SJCRH30 (cell line): Measurements from ENCODE around the gene CHST11. TPM values are rescaled to one million over a fixed set of nuclear protein-coding genes. Genes with fewer than 3 reads are reported as not detected.

Source experiments
- DNase-seq, 2 experiments: peaks; one replicate each; pipeline ENCODE4 v3.0.0-alpha.2; 2015 to 2020
- H3K27ac ChIP-seq: fragments of 250-450 bp; sonication (Bioruptor Pico); 2 replicates; pipeline ENCODE4 v1.5.1; 2020; ENCODE audit warnings: mild to moderate bottlenecking, moderate library complexity
- H3K27me3 ChIP-seq: fragments of 250-450 bp; sonication (Bioruptor Pico); 2 replicates; pipeline ENCODE4 v1.5.1; 2020; ENCODE audit warnings: mild to moderate bottlenecking, moderate library complexity
- H3K36me3 ChIP-seq: fragments of 250-450 bp; sonication (Bioruptor Pico); 2 replicates; pipeline ENCODE4 v1.5.1; 2020; ENCODE audit warnings: mild to moderate bottlenecking, moderate library complexity
- H3K4me1 ChIP-seq: fragments of 250-450 bp; sonication (Bioruptor Pico); 2 replicates; pipeline ENCODE4 v1.5.1; 2020; ENCODE audit warnings: mild to moderate bottlenecking, moderate library complexity
- H3K4me3 ChIP-seq: fragments of 250-450 bp; sonication (Bioruptor Pico); 2 replicates; pipeline ENCODE4 v1.5.1; 2020; ENCODE audit warnings: mild to moderate bottlenecking, moderate library complexity
- H3K9me3 ChIP-seq: fragments of 250-450 bp; sonication (Bioruptor Pico); replicated peaks from 2 replicates; pipeline ENCODE4 v1.5.1; 2020; ENCODE audit warnings: mild to moderate bottlenecking, moderate library complexity
- total RNA-seq: library from RNA; depleted of rRNA; stranded (reverse); fragments of >200 nt; shearing (Covaris generic); gene quantifications from 2 replicates; pipeline ENCODE4 v1.2.3, GENCODE V29; 2014

CHST11 gene
- total RNA-seq, 1 experiment from 2014 or later, result 37.0 TPM

DNA sequence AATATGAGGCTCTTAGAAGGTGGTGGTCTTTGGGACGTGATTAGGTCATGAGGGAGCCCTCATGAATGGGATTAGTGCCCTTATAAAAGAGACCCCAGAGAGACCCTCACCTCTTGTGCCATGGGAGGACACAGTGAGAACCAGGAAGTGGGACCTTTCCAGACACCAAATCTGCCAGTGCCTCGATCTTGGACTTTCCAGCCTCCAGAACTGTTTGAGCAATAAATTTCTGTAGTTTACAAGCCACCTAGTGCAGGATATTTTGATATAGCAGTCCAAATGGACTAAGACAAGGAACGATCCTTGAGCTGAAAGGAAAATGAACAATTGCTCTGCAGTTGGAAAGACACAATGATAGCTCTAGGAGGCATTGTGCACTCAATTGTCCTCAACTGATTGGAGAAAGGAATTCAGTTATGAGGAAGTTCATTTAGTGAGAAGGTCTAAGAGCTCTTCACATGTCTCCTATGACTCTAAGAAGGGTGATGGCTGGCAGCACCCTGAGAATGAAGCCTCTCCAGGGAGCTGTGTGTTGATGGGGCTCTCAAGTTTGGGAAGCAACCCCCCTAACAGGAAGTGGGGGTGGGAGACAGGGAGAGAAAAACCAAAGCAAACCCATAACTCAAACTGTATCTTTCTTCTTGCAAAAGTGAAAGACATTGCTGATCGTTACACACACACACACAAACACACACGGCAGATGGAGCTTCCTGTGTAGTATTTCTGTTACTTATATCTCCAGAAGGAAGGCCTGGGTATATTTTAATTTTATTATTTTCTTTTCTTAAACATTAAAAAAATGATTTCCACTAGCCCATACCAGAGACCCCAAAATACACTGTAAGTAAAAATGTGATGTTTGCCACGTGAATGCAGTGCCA, 21.0 kb downstream of the CHST11 start:
- H3K27me3 ChIP-seq, result no peaks in the 10 kb centered on the region
- H3K36me3 ChIP-seq, result 0 out of 2 replicates have a peak, but pooled peaks cover 2% of the 10 kb centered on the region
- H3K4me3 ChIP-seq, result no peak overlapping the region
- H3K9me3 ChIP-seq, result no peaks in the 10 kb centered on the region
- DNase-seq, result peak in 1 of 2 experiments; percentile 41
- H3K27ac ChIP-seq, result peak overlapping the region; percentile 97
- peaks cover 47% of the 10 kb centered on the region for H3K4me1 ChIP-seq

DNA sequence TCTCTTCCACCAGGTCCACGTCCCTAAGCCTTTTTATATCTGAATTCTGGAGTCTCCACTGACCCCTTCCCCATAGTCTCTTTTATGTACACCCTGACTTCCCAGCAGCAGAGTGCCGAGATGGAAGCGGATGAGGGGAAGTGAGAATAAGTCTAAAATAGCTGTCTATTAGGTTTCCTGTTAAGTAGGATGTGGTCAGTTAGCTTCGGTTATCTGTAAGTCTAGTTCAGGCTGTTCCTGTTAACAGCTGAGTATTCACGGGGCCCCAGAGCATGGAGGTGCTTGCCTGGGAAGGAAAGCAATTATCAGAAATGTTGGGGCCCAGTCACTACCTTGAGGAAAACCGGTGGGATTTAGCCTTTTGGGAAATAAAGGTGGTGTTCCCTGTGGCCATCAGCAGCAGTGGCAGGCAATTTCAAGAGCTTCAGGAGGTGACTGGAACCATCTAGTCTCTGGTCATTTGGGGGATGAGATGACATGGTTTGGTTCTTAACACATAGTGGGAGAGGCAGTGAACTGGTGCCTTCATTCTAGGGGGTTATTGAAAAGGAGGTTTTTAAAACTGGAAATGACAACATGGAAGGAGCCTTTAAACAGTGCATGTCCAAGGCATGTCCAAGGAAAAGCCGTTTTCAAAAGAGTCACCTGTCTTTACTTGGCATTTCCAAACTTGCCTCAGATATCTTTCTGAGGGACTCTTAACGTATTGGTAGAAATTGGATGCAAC, 21.8 kb downstream of the CHST11 start:
- H3K4me1 ChIP-seq, result peaks cover 41% of the 10 kb centered on the region
- 0 out of 2 replicates have a peak, but pooled peaks cover 2% of the 10 kb centered on the region for H3K36me3 ChIP-seq
- H3K9me3 ChIP-seq, result no peaks in the 10 kb centered on the region
- peak; percentile 81 to 92 for DNase-seq
- no peak overlapping the region for H3K4me3 ChIP-seq
- H3K27me3 ChIP-seq, result no peaks in the 10 kb centered on the region
- peak overlapping the region; percentile 97 for H3K27ac ChIP-seq

- Histone ChIP-seq H3K27me3 (no peaks in the 10 kb centered on the region), H3K27ac (peak overlapping the region; percentile 97), H3K4me1 (peaks cover 34% of the 10 kb centered on the region), H3K4me3 (no peak overlapping the region), H3K36me3 (0 out of 2 replicates have a peak, but pooled peaks cover 2% of the 10 kb centered on the region), H3K9me3 (no peaks in the 10 kb centered on the region)
- DNase-seq, result no peak
These were observed 22.4 kb downstream of the CHST11 start for GRCh38 chr12:104479123-104479662.

GRCh38 chr12:104480012-104480411, 23.3 kb downstream of the CHST11 start:
- no peak for DNase-seq
- Histone ChIP-seq H3K27me3 (no peaks in the 10 kb centered on the region), H3K36me3 (0 out of 2 replicates have a peak, but pooled peaks cover 2% of the 10 kb centered on the region), H3K27ac (peak overlapping the region; percentile 97), H3K4me1 (peaks cover 35% of the 10 kb centered on the region), H3K4me3 (no peak overlapping the region), H3K9me3 (no peaks in the 10 kb centered on the region)

DNA sequence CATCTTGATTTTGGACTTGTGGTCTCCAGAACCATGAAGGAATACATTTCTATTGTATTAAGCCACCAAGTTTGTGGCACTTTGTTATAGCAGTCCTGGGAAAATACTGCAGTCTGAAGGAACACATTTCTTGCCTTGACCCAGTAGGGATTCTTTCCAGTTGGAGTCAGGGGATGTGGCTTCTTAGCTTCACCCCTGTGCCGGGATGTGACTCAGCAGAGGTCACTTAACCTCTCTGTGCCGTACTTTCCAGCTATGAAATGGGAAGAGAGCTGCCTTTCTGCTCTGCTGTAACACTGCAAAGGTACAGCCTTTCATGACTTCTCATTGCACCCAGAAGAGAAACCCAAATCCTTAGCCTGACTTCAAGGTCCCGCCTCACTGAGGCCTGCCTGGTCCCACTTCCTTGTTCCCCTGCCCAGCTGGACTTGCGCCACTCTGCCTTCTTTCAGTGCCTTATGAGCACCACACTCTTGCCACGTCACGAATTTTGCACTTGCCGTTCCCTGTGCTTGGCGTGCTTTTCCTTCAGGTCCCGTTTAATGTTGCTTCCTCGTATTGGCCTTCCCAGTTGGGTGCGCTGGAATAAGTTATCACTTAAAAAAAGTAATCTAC, 24.2 kb downstream of the CHST11 start:
- Histone ChIP-seq H3K27me3 (no peaks in the 10 kb centered on the region), H3K9me3 (no peaks in the 10 kb centered on the region), H3K27ac (no peak overlapping the region), H3K4me3 (no peak overlapping the region), H3K4me1 (peaks cover 40% of the 10 kb centered on the region), H3K36me3 (0 out of 2 replicates have a peak, but pooled peaks cover 2% of the 10 kb centered on the region)
- DNase-seq, result no peak

DNA sequence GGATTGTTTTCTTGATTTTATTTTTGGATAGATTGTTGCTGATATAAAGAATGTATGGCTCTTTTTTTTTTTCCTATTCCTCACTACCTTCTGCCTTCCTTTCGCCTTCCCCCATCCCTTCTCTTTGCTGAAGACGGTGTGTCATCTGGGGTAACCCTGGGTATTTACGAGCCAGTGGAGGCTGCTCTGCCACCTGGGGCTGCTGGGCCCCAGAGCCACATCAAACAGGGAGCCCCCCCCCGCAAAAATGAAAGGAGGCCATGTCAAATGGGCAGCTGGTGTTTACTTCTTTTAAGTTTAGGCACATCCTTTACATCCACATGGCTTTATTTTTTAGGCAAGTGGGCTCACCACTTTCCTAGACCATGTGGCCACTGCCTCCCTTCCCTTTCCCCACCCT, 25.4 kb downstream of the CHST11 start:
- H3K27ac ChIP-seq, result no peak overlapping the region
- no peaks in the 10 kb centered on the region for H3K9me3 ChIP-seq
- H3K4me3 ChIP-seq, result no peak overlapping the region
- no peak for DNase-seq
- H3K36me3 ChIP-seq, result 0 out of 2 replicates have a peak, but pooled peaks cover 2% of the 10 kb centered on the region
- peaks cover 36% of the 10 kb centered on the region for H3K4me1 ChIP-seq
- H3K27me3 ChIP-seq, result no peaks in the 10 kb centered on the region

DNA sequence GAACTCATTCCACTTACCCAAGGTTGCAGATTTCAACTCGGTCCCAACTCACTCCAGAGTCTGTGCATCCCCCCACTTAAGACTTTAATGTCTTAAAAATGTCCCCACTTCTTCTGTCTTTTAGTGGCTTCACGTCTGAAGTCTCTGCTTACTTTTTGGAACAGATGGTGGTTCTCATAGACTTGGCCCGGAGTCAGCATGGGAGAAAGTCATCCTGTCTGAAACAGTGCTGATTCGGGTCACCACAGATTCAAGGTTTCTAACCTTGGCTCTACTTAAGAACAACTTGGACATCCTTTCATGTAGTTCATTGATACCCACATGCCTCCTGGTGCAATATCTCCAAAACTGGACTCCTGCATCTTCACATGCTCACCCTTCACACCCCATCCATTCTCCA, 26.0 kb downstream of the CHST11 start:
- H3K4me1 ChIP-seq, result peaks cover 29% of the 10 kb centered on the region
- no peaks in the 10 kb centered on the region for H3K9me3 ChIP-seq
- H3K4me3 ChIP-seq, result no peak overlapping the region
- H3K27ac ChIP-seq, result no peak overlapping the region
- H3K27me3 ChIP-seq, result no peaks in the 10 kb centered on the region
- H3K36me3 ChIP-seq, result 0 out of 2 replicates have a peak, but pooled peaks cover 2% of the 10 kb centered on the region
- DNase-seq, result no peak

GRCh38 chr12:104484079-104484478, 27.3 kb downstream of the CHST11 start:
- Histone ChIP-seq H3K27ac (no peak overlapping the region), H3K36me3 (0 out of 2 replicates have a peak, but pooled peaks cover 2% of the 10 kb centered on the region), H3K4me1 (peaks cover 18% of the 10 kb centered on the region), H3K27me3 (no peaks in the 10 kb centered on the region), H3K4me3 (no peak overlapping the region), H3K9me3 (no peaks in the 10 kb centered on the region)
- DNase-seq, result no peak

GRCh38 chr12:104485651-104486362, 29.1 kb downstream of the CHST11 start:
- H3K4me3 ChIP-seq, result no peak overlapping the region
- H3K36me3 ChIP-seq, result no peaks in the 10 kb centered on the region
- no peaks in the 10 kb centered on the region for H3K9me3 ChIP-seq
- peaks cover 21% of the 10 kb centered on the region for H3K4me1 ChIP-seq
- H3K27me3 ChIP-seq, result no peaks in the 10 kb centered on the region
- H3K27ac ChIP-seq, result peak overlapping the region; percentile 58
- DNase-seq, result peak; percentile 47 to 77

DNA sequence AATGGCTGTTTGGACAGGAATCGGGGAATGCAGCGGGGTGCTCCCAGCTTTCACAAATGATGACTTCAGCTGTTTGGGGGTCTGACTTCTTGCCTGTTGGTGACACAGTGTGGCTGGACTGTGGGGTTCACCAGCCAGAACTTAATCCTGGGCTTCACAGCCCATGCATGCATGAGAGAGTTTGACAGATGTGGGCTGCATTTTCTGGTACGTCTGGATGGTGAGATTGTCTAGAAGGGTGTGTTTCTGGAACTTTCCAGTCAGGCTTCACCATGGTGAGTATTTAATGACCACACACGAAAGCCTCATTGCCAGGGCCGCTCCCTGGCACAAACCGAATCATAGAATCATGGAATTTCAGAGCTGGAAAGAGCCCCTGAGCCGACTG, 29.6 kb downstream of the CHST11 start:
- Histone ChIP-seq H3K27me3 (no peaks in the 10 kb centered on the region), H3K4me1 (peaks cover 21% of the 10 kb centered on the region), H3K4me3 (no peak overlapping the region), H3K9me3 (no peaks in the 10 kb centered on the region), H3K36me3 (no peaks in the 10 kb centered on the region), H3K27ac (peak overlapping the region; percentile 58)
- no peak for DNase-seq

DNA sequence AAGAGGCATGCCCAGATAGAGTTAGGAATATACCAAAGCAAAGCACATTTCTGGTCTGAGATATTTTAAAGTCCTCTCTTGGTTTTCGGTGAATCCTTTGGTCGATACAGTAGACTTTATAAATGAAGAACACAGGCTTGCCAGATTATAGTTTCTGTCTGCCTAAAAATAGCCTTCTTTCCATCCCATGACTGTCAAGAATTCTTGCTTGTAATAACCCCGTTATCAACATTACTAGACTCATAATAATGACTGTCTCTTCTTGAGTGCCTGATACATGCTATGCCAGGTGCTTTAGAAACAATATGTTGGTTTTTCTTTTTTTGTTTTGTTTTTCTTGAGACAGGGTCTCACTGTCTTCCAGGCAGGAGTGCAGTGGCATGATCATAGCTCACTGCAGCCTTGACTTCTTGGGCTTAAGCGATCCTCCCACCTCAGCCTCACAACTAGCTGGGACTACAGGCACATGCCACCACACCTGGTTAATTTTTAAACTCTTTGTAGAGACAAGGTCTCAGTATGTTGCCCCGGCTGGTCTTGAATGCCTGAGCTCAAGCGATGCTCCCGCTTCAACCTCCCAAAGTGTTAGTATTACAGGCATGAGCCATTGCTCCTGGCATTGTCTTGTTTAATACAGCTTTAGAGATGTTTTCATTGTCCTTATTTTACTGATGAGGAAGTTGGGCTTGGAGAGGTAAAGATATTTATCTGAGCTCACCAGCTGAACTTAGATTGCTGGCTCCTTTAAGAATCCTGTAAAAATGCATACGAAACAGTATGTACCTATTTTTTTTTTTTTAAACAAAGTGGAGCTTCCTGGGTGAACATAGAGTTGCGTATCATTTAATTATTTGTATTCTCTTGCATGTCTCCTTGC, 30.4 kb downstream of the CHST11 start:
- DNase-seq, result no peak
- Histone ChIP-seq H3K27me3 (no peaks in the 10 kb centered on the region), H3K4me3 (no peak overlapping the region), H3K9me3 (no peaks in the 10 kb centered on the region), H3K4me1 (peaks cover 21% of the 10 kb centered on the region), H3K27ac (no peak overlapping the region), H3K36me3 (no peaks in the 10 kb centered on the region)

DNA sequence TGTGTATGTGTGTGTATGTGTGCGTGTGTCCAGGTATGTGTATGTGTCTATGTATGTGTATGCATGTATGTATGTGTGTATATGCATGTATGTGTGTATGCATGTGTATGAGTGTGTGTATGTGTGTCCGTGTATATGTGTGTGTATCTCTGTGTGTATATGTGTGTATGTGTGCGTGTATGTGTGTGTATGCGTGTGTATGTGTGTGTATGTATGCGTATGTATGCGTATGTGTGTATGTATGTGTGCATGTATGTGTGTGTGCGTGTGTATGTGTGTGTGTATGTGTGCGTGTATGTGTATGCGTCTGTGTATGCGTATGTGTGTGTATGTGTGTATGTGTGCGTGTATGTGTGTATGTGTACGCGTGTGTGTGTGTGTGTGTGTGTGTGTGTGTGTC, 31.6 kb downstream of the CHST11 start:
- Histone ChIP-seq H3K27ac (no peak overlapping the region), H3K9me3 (no peaks in the 10 kb centered on the region), H3K36me3 (no peaks in the 10 kb centered on the region), H3K27me3 (no peaks in the 10 kb centered on the region), H3K4me1 (peaks cover 21% of the 10 kb centered on the region), H3K4me3 (no peak overlapping the region)
- DNase-seq, result no peak

DNA sequence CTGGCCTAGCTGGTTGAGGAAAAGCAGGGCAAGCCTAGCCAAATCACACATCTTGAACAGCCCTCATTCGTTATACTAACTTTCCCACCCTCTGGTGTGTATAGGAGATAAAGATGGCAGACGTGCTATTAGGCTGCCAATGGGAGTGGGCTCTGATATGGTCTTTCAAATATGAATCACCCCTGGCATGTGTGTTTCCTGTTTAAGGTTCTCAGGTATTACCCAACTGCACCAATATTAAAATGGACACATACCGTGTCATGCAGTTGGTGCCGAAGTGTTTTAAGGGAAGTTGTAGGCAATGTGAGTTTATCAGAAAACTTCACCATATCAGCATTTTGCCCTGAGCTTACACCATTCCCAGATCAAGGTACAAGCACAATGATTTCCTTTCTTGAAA, 33.4 kb downstream of the CHST11 start:
- Histone ChIP-seq H3K9me3 (no peaks in the 10 kb centered on the region), H3K27ac (no peak overlapping the region), H3K36me3 (no peaks in the 10 kb centered on the region), H3K4me1 (peaks cover 16% of the 10 kb centered on the region), H3K4me3 (no peak overlapping the region), H3K27me3 (no peaks in the 10 kb centered on the region)
- DNase-seq, result no peak
